Endothelial cell of umbilical vein (primary cell): ENCODE measurements around the gene HGF. TPM values are rescaled to one million over a fixed set of nuclear protein-coding genes. Genes with fewer than 3 reads are reported as not detected.

Experiments
- BruUV-seq: library from RNA; stranded (reverse); fragments of 400-500 nt; replicated peaks from 2 replicates; lab custom pipeline; 2021; lab: Mats Ljungman, UMichigan
- CTCF ChIA-PET: fragments of 300-600, 350-600 bp; sonication (Branson Sonifier 250); formaldehyde crosslinking; loops from one replicate; lab custom pipeline; 2021; ENCODE audit warnings: antibody characterized with exemption, inconsistent platforms; lab: Charles Lee
- POLR2A ChIA-PET: fragments of 300-600, 350-600 bp; sonication (Branson Sonifier 250); formaldehyde crosslinking; loops from one replicate; lab custom pipeline; 2021; ENCODE audit warnings: antibody characterized with exemption, inconsistent platforms; lab: Charles Lee
- DNase-seq: peaks from one replicate; pipeline ENCODE4 v3.0.0-alpha.2; 2011; ENCODE audit warnings: low read depth, low spot score
- FAIRE-seq: peaks from 2 replicates; lab custom pipeline; 2011; peaks lifted over from hg19 to GRCh38; lab: Jason Lieb, UNC
- H2AFZ ChIP-seq: 2 replicates; pipeline ENCODE4 v1.6.0; 2012; ENCODE audit warnings: low read depth, low read length, control low read depth, inconsistent platforms
- H3K27ac ChIP-seq: 2 replicates; pipeline ENCODE4 v1.5.1; 2011; ENCODE audit warnings: low read depth, mild to moderate bottlenecking, control low read depth, low read length, moderate library complexity; ENCODE audit not compliant: insufficient read depth
- H3K27me3 ChIP-seq, 2 experiments: 2 replicates each; pipeline versions ENCODE4 v1.6.0 to v1.6.1; 2011; ENCODE audit warnings: low read length in 2 of 2, mixed read lengths in 1 of 2; ENCODE audit not compliant: control insufficient read depth in 2 of 2, insufficient read depth in 2 of 2
- H3K36me3 ChIP-seq, 2 experiments: 2 replicates in 1 of 2; 3 replicates in 1 of 2; pipeline ENCODE4 v1.5.1; 2011; ENCODE audit warnings: low read length in 2 of 2, mild to moderate bottlenecking in 1 of 2, moderate library complexity in 1 of 2; ENCODE audit not compliant: control insufficient read depth in 2 of 2, insufficient read depth in 2 of 2; ENCODE audit errors: extremely low read depth in 1 of 2
- H3K4me1 ChIP-seq: 3 replicates; pipeline ENCODE4 v1.5.1; 2011; ENCODE audit warnings: mild to moderate bottlenecking, low read length; ENCODE audit not compliant: control insufficient read depth, insufficient read depth; ENCODE audit errors: extremely low read depth
- H3K4me2 ChIP-seq: 2 replicates; pipeline ENCODE4 v1.6.1; 2011; ENCODE audit warnings: low read length, control low read depth, mixed read lengths; ENCODE audit not compliant: insufficient read depth
- H3K4me3 ChIP-seq, 3 experiments: fragments of 200-600 bp in 1 of 3; sonication (generic), shearing (Covaris generic) in 1 of 3; replicated peaks in 1 of 3; 2 replicates each; pipeline ENCODE4 v1.5.1; 2011 to 2016; ENCODE audit warnings: control low read depth in 3 of 3, low read length in 3 of 3, mild to moderate bottlenecking in 2 of 3, inconsistent platforms in 1 of 3, low read depth in 1 of 3, moderate library complexity in 1 of 3; ENCODE audit not compliant: insufficient read depth in 1 of 3
- H3K79me2 ChIP-seq: 2 replicates; pipeline ENCODE4 v1.6.0; 2012; ENCODE audit warnings: low read length, inconsistent platforms; ENCODE audit not compliant: control insufficient read depth, insufficient read depth
- H3K9ac ChIP-seq: replicated peaks from 2 replicates; pipeline ENCODE3; 2011; ENCODE audit warnings: low read length, control low read depth; ENCODE audit not compliant: insufficient read depth; ENCODE audit errors: extremely low read depth
- H3K9me1 ChIP-seq: replicated peaks from 3 replicates; pipeline ENCODE4 v1.6.0; 2011; ENCODE audit warnings: mild to moderate bottlenecking, low read length; ENCODE audit not compliant: control insufficient read depth, insufficient read depth; ENCODE audit errors: extremely low read depth
- H3K9me3 ChIP-seq: replicated peaks from 2 replicates; pipeline ENCODE4 v1.5.1; 2012; ENCODE audit warnings: low read length, inconsistent platforms; ENCODE audit not compliant: control insufficient read depth, insufficient read depth
- H4K20me1 ChIP-seq: replicated peaks from 2 replicates; pipeline ENCODE3; 2011; ENCODE audit warnings: mild to moderate bottlenecking, low read length; ENCODE audit not compliant: control insufficient read depth, insufficient read depth; ENCODE audit errors: extremely low read depth
- CTCF ChIP-seq, 2 donors: IDR thresholded peaks; 1 replicate in 1 of 2; 2 replicates in 1 of 2; pipeline ENCODE4 v1.5.1; 2011; ENCODE audit warnings: low read length in 2 of 2, mild to moderate bottlenecking in 2 of 2, moderate library complexity in 2 of 2, control low read depth in 1 of 2, inconsistent platforms in 1 of 2, low read depth in 1 of 2; ENCODE audit not compliant: insufficient read depth in 1 of 2; ENCODE audit errors: extremely low read depth in 1 of 2
- EZH2 ChIP-seq: IDR thresholded peaks from 2 replicates; pipeline ENCODE4 v1.6.1; 2012; ENCODE audit warnings: borderline replicate concordance, low read depth, mild to moderate bottlenecking, moderate library complexity, low read length, inconsistent platforms; ENCODE audit not compliant: severe bottlenecking
- FOS ChIP-seq: IDR thresholded peaks from 2 replicates; pipeline ENCODE4 v1.6.1; 2011; ENCODE audit warnings: mild to moderate bottlenecking, low read length, moderate library complexity, borderline replicate concordance; ENCODE audit not compliant: insufficient read depth
- GATA2 ChIP-seq: IDR thresholded peaks from 2 replicates; pipeline ENCODE4 v1.7.0; 2011; ENCODE audit warnings: low read depth, mild to moderate bottlenecking, moderate library complexity, mixed read lengths, low read length; ENCODE audit not compliant: insufficient read length, insufficient read depth
- JUN ChIP-seq: IDR thresholded peaks from 2 replicates; pipeline ENCODE4 v1.6.1; 2011; ENCODE audit warnings: borderline replicate concordance, low read depth; ENCODE audit not compliant: insufficient read length, insufficient read depth
- POLR2AphosphoS5 ChIP-seq: IDR thresholded peaks from 2 replicates; pipeline ENCODE4 v1.6.1; 2012; ENCODE audit warnings: low read depth, mild to moderate bottlenecking, control low read depth, low read length, moderate library complexity; ENCODE audit not compliant: insufficient read depth
- dilution Hi-C: fragments of 300-500 bp; cut with MboI; formaldehyde crosslinking; loops from one replicate; pipeline ENCODE4 v1.15.0; 2019; ENCODE audit warnings: low sequenced_read_pairs; ENCODE audit not compliant: extremely low pct_ligation_motif_present
- intact Hi-C: fragments of 100-400 bp; cut with micrococcal nuclease; formaldehyde crosslinking; loops from one replicate; pipeline ENCODE4 v1.10.0; 2022
- polyA plus RNA-seq, 4 experiments: library from polyadenylated mRNA; depleted of rRNA in 3 of 4; stranded (reverse) in 3 of 4; unstranded in 1 of 4; fragments of >200 nt; gene quantifications; 2 replicates each; pipeline versions ENCODE4 v1.2.1 to v1.2.3, GENCODE V29; 2011 to 2012; ENCODE audit warnings: missing spikeins in 1 of 4
- total RNA-seq: library from RNA; stranded (reverse); gene quantifications from 2 replicates; pipeline ENCODE4 v1.2.3, GENCODE V29; 2021

HGF gene
- total and polyA plus RNA-seq, 2 donors (not counting 3 experiments of a cell fraction or from before 2014, with no cell fraction given): 0.15 to 0.18 TPM

GRCh38 chr7:81788246-81788645, 18.4 kb upstream of the HGF start:
- BruUV-seq: no TSS peak
- no peak for DNase-seq
- Histone ChIP-seq H3K9ac (no peak overlapping the region), H3K36me3 (no peaks in the 10 kb centered on the region), H3K4me1 (no peaks in the 10 kb centered on the region), H3K4me2 (no peak overlapping the region), H3K9me1 (no peaks in the 10 kb centered on the region), H3K27me3 (no peaks in the 10 kb centered on the region), H3K27ac (no peak overlapping the region), H2AFZ (no peak overlapping the region), H3K4me3 (no peak overlapping the region), H4K20me1 (no peaks in the 10 kb centered on the region), H3K9me3 (no peaks in the 10 kb centered on the region), H3K79me2 (no peaks in the 10 kb centered on the region)
- dilution Hi-C loops: no loop called here
- TF ChIP-seq JUN (no peak), CTCF (IDR thresholded peaks at IDR 0.05; ENCODE audit: extremely low read depth in 1 of 2, insufficient read depth in 1 of 2, low read depth in 1 of 2, low read length in 2 of 2) (no peak), POLR2AphosphoS5 (no peak), EZH2 (no peak), GATA2 (no peak), FOS (no peak)
- intact Hi-C loops: no loop called here
- FAIRE-seq: no peak
- ChIA-PET POLR2A (no interaction called here), CTCF (no interaction called here)
